CD4-positive, alpha-beta T cell treated with Interleukin-15 for 1 hour (primary cell): ENCODE measurements around the gene RGS19.

Source experiments
- DNase-seq: peaks from one replicate; pipeline ENCODE4 v3.0.0-alpha.2; 2020

Gene RGS19

DNA sequence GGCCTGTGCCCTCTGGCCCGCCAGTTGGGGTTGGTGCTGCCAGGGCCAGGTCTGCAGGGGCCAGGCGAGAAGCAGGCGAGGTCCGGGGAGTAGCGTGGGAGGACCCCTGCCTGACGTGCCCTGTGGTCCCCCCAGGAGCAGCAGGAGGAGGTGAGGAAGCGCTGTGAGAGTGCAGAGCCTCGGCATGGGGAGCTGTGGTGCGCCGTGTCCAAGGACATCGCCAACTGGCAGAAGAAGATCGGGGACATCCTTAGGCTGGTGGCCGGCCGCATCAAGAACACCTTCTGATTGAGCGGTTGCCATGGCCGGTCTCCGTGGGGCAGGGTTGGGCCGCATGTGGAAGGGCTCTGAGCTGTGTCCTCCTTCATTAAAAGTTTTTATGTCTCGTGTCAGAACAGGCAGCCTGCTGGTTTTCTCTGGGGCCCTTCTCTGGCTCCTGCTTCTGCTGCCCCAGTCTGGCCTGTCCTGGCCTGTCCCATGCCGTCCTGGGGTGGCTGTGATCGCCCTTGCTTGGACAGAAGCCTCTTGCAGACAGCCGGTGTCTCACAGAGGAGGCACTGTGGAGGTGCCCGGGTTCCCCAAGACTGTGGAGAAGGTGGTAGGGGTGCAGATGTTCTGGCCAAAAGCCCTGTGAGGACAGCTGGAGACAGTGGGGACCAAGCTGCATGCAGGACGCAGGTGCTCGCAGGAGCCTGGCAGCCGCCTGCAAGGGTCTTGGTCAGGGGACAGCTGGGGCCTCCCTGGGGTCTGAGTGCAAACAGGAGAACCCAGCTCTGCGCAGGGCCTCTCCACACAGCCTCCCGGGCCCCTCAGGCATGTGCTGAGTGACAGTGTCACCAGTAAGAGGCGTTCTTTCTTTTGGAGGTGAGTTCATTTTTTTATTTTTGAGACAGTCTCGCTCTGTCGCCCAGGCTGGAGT is 46.4 kb downstream of the RGS19 start:
- no peak for DNase-seq

DNA sequence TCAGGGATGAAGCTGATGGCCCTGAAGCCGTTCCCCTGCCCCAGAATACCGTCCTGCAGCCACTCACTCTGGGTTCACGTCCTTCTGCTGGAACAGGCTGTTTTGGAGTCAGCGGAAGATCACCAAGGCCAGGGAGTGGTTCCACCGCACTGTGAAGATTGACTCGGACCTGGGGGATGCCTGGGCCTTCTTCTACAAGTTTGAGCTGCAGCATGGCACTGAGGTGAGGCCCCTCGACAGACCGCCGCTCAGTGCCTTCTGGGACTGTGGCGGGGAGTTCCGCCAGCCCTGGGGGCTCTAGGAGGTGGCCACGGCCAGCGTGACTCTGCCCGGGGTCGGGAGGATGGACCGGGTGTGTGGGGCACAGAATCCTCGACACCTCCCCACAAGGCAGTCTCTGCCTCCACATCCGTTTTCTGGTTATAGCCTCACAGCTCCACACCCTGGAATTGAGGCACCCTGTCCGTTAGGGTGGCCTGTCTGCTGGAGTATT is 47.5 kb downstream of the RGS19 start:
- no peak for DNase-seq

DNA sequence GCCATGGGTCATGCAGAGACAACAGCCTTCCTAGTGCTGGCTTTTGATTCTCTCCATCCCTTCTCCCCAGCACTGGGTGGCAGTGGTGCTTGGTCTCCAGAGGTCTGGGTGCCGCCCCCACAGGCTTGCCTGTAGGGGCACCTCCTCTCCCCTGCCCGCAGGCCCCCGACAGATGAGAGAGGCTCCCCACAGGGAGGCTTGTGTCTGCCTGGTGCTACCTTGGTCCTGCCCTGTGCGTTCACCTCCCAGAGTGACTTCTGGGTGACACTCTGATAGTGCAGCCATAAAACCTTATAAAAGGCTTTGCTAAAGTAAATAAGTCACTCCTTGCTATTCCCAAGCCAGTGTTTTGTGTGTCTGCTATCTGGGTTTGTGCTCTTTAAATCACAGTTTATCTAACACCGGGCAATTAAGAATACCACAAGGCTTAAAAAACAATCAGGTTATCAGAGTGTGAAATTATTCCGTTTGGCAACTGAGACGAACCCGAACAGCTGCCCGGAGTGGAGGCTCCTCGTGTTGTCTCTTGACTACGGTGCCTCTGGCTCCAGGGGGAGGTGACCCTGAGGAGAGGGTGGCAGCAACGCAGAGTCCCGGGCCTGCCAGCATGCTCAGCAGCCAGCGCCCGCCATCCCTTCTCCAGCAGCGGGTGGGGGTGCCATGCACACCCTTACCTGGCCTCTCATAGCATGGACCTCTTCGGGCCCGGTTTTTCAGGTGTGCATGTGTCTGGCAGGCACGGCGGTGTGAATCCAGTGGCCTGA is 48.8 kb downstream of the RGS19 start:
- DNase-seq: no peak

DNA sequence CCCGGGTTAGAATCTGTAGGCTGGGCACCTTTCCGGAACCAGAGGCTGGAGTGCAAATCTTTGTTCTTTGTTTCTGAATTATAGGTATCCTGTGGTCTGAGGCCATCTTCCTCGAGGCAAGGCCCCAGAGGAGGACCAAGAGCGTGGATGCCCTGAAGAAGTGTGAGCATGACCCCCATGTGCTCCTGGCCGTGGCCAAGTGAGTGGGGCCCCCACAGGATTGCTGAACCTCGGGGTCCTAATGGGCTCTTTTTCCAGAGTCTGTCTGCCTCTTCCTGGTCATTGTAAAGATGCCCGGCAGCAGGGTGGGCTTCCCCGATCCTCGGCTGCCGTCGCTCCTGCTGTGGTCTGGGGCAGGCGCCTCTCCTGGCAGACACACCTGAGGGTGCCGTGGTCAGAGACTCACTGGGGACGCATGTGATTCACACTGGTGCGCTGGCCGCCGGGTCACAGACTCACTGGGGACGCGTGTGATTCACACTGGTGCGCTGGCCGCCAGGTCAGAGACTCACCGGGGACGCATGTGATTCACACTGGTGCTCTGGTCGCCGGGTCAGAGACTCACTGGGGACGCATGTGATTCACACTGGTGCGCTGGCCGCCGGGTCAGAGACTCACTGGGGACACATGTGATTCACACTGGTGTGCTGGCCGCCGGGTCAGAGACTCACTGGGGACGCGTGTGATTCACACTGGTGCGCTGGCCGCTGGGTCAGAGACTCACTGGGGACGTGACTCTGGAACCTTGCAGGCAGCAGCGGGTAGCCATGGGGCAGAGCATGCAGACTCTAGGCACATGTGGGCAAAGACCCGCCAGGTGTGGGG is 49.8 kb downstream of the RGS19 start:
- no peak for DNase-seq

DNA sequence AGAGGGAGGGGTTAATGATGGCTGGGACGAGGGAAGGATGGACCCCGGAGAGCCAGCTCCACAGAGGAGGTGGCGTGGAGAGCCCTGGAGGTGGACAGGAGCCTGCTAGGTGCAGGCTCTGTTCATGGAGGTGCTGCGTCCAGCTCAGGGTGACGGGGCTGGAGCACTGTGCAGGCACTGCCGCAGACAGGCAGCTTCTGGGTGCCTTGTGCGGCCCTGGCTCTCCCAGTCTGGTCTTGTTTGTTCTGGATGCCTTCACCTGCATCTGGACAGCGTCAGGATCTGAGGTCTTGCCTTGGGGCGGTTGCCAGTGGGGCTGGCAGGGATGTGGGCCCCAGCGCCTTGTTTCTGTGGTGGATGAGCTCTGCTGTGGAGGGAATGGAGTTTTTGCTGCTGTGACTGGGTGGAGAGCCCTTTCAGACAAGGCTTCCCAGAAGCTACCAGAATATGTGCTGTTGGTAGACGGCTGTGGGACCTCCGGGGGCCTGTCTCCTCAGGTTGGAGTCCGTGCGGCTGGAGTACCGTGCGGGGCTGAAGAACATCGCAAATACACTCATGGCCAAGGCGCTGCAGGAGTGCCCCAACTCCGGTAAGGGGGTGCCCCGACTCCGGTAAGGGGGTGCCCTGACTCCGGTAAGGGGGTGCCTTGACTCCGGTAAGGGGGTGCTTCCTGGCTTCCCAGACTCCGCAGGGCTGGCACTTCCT is 51.2 kb downstream of the RGS19 start:
- DNase-seq: no peak

DNA sequence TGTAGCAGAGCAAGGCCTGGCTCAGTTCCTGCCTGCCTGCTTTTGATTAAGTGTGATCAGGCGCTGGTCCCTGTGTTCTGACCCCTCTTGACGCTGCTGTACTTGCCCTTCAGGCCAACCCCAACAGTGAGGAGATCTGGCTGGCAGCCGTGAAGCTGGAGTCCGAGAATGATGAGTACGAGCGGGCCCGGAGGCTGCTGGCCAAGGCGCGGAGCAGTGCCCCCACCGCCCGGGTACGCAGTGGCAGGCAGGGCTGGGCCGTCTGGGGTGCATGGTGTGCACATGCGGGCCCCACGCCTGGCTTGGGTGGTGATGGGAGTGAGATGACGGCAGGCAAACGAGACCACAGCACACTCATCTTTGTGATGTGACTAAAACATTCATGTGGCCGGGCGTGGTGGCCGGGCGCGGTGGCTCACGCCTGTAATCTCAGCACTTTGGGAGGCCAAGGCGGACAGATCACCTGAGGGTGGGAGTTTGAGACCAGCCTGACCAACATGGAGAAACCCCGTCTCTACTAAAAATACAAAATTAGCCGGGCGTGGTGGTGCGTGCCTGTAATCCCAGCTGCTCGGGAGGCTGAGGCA is 53.4 kb downstream of the RGS19 start:
- no peak for DNase-seq

DNA sequence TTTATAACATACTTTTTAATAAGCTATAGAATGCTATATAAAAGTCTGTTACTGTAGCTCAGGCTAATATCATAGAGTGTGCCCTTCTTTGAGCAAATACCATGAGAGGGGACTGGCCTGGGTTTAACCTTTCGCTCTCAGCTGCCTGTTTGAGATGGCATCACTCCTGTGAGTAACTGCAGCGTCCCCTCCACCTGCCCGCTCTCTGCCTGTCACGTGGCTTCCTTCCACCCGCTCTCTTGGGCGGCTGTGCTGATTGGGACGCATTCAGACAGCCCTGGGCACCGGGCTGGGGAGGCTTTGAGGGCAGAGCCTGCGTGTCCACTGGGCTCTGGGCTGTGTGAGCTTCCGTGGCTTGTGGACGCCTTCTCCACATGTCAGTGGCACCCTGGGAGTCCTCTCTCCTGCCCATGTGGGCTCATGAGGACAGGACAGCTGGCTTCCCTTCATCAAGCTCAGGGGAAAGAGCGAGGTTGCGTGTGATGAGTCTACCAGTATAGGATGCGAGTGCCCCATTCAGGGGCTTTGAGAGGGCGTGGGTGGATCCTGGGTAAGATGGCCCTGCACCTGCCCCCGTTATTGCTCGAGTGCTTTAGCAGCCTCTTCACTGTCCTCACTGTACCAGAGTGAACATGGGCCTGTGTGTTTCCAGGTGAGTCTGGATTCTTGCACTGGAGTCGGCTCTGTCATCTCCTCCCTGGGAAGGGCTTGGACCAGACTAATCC is 54.1 kb downstream of the RGS19 start:
- no peak for DNase-seq

DNA sequence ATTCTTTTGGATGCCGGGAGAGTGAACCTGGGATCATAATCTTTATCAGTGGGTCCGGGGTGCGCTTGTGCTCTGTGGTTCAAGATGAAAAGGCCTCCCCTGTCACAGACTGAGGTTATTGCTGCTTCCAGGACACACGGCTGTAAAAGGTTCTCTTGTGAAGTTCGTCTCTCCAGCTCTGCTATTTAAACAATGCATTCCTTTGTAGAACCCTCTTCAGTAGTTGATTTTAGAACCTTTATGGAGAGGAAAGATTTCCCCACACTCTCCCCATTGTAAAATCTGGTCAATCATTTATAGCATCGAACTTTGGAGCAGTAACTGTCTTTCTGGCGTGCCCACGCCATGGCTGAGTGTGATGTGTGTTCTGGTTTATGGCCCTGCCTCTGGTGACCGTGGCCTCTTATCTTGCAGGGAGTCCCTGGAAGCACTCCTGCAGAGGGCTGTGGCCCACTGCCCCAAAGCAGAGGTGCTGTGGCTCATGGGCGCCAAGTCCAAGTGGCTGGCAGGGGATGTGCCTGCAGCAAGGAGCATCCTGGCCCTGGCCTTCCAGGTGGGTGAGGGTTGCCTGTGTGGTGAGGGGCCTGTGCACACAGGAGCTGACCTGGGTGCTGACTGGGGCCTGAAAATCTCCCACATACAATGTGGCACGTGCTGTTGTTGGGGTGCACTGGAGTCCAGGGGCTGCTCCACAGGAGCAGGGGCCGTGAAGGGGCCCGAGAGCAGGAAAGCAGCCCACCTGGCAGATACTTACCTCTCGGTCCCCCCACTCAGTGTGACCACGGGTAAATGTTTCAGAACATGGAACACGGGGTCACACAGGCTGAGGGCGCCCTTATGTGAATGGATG is 55.0 kb downstream of the RGS19 start:
- DNase-seq: no peak

DNA sequence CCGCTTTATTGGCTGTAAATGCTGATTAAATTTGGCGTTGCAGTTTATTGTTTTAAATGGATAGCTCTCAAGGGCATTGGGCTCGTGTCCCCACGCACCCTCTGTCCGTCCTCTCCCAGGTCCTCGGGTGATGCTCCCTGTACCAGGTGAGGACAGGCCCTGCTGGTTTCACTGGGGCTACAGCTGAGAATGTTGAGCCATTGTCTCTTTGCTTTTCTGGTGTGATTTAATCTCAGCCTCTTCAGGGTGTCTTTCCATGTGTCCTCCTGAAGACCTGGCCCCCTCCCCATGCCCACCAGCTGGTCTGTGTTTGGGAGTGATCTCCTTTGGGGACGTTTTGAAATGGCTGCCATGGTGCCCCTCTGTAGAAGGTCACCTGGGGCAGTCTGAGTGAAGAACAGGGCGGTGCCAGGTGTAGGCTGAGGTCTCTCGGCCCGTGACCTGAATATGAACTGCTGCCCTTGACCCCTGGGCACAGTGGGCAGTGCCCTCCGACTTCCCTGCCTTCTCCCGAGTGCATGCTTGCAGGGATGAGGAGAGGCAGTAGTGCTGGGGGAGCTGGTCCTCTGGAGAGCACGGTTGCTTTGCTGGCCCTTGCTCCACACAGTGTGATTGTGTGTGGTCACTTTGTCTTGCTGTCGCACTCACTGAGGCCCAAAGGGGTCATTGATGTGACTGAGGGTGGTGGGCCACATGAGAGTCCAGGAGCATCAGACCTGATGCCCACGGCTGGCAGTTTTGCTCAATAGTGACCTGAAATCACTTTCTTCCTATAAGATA is 55.8 kb downstream of the RGS19 start:
- DNase-seq: no peak
